Smooth muscle cell (in vitro differentiated cells): ENCODE measurements around the gene DLG2. TPM values are rescaled to one million over a fixed set of nuclear protein-coding genes. Genes with fewer than 3 reads are reported as not detected.

ENCODE experiments used
- DNase-seq: peaks from one replicate; lab custom pipeline; 2025; ENCODE audit not compliant: unreplicated experiment; lab: John Stamatoyannopoulos, UW
- H2AFZ ChIP-seq: fragments of 200-600 bp; sonication (generic); 2 replicates; pipeline ENCODE4 v1.6.0; 2016; ENCODE audit warnings: antibody characterized with exemption, low read depth, mild to moderate bottlenecking
- H3F3A ChIP-seq: fragments of 200-600 bp; sonication (generic); 2 replicates; pipeline ENCODE4 v1.6.0; 2017; ENCODE audit warnings: antibody characterized with exemption, low read depth
- H3K27ac ChIP-seq: fragments of 200-600 bp; sonication (generic); 2 replicates; pipeline ENCODE4 v1.5.1; 2016; ENCODE audit warnings: low read depth, mild to moderate bottlenecking
- H3K27me3 ChIP-seq: fragments of 200-600 bp; sonication (generic); 2 replicates; pipeline ENCODE4 v1.6.1; 2016; ENCODE audit warnings: low read depth, mild to moderate bottlenecking
- H3K36me3 ChIP-seq: fragments of 200-600 bp; sonication (generic); 2 replicates; pipeline ENCODE4 v1.5.1; 2016; ENCODE audit warnings: low read depth
- H3K4me1 ChIP-seq: fragments of 200-600 bp; sonication (generic); 2 replicates; pipeline ENCODE4 v1.5.1; 2016; ENCODE audit warnings: low read depth
- H3K4me2 ChIP-seq: fragments of 200-600 bp; sonication (generic); 2 replicates; pipeline ENCODE4 v1.6.0; 2016; ENCODE audit warnings: mild to moderate bottlenecking
- H3K4me3 ChIP-seq: fragments of 200-600 bp; sonication (generic); 2 replicates; pipeline ENCODE4 v1.5.1; 2016; ENCODE audit warnings: mild to moderate bottlenecking
- H3K79me2 ChIP-seq: fragments of 200-600 bp; sonication (generic); 2 replicates; pipeline ENCODE4 v1.6.0; 2016; ENCODE audit warnings: low read depth, mild to moderate bottlenecking
- H3K9ac ChIP-seq: fragments of 200-600 bp; sonication (generic); 2 replicates; pipeline ENCODE4 v1.6.0; 2016; ENCODE audit warnings: low read depth
- H3K9me3 ChIP-seq: fragments of 200-600 bp; sonication (generic); replicated peaks from 2 replicates; pipeline ENCODE4 v1.5.1; 2016; ENCODE audit warnings: low read depth
- H4K20me1 ChIP-seq: fragments of 200-600 bp; sonication (generic); 2 replicates; pipeline ENCODE4 v1.6.0; 2016; ENCODE audit warnings: low read depth
- WGBS: methylation state at CpG from one replicate; pipeline ENCODE4 v1.1.7; 2016; ENCODE audit warnings: low lambda C conversion rate; 5-methylcytosine and 5-hydroxymethylcytosine counted together
- polyA plus RNA-seq: library from polyadenylated mRNA; unstranded; fragments of >200 nt; fragmentation: Nextera tagmentation; extraction: Ambion mirVana; gene quantifications from 2 replicates; pipeline ENCODE4 v1.2.1, GENCODE V29; 2016
- total RNA-seq: library from RNA; depleted of rRNA; stranded (reverse); fragments of >200 nt; gene quantifications from 2 replicates; pipeline ENCODE4 v1.2.3, GENCODE V29; 2014
- TF ChIP-seq, protein P1 (sequence below): fragments of 200-600 bp; sonication (generic); IDR thresholded peaks from 2 replicates; pipeline ENCODE4 v1.5.1; 2017; ENCODE audit warnings: borderline replicate concordance, mild to moderate bottlenecking, antibody characterized with exemption; ENCODE audit not compliant: insufficient read depth, poor library complexity, severe bottlenecking

DLG2 gene
- total and polyA plus RNA-seq, 2 experiments from 2014 or later, result 0.74 to 1.1 TPM

DNA sequence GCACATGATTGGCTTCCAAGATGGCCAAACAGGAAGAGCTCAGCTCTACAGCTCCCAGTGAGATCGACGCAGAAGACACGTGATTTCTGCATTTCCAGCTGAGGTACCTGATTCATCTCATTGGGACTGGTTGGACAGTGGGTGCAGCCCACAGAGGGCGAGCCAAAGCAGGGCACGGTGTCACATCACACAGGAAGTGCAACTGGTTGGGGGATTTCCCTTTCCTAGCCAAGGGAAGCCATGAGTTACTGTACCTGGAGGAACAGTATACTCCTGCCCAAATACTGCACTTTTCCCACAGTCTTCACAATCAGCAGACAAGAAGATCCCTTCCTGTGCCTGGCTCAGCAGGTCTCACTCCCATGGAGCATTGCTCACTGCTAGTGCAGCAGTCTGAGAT, 131.2 kb downstream of the DLG2 start:
- Histone ChIP-seq H4K20me1 (no peaks in the 10 kb centered on the region), H3K27me3 (no peaks in the 10 kb centered on the region), H3K79me2 (no peaks in the 10 kb centered on the region), H3K9ac (no peak overlapping the region), H3K4me2 (no peak overlapping the region), H3K9me3 (no peaks in the 10 kb centered on the region), H3K27ac (no peak overlapping the region), H3K4me1 (no peaks in the 10 kb centered on the region), H3K36me3 (no peaks in the 10 kb centered on the region), H2AFZ (no peak overlapping the region), H3K4me3 (no peak overlapping the region), H3F3A (no peaks in the 10 kb centered on the region)
- no peak for DNase-seq
- WGBS, result 98% methylated on average over 5 of the region's 5 CpGs
- TF ChIP-seq, protein P1, sequence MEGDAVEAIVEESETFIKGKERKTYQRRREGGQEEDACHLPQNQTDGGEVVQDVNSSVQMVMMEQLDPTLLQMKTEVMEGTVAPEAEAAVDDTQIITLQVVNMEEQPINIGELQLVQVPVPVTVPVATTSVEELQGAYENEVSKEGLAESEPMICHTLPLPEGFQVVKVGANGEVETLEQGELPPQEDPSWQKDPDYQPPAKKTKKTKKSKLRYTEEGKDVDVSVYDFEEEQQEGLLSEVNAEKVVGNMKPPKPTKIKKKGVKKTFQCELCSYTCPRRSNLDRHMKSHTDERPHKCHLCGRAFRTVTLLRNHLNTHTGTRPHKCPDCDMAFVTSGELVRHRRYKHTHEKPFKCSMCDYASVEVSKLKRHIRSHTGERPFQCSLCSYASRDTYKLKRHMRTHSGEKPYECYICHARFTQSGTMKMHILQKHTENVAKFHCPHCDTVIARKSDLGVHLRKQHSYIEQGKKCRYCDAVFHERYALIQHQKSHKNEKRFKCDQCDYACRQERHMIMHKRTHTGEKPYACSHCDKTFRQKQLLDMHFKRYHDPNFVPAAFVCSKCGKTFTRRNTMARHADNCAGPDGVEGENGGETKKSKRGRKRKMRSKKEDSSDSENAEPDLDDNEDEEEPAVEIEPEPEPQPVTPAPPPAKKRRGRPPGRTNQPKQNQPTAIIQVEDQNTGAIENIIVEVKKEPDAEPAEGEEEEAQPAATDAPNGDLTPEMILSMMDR, result no peak

DNA sequence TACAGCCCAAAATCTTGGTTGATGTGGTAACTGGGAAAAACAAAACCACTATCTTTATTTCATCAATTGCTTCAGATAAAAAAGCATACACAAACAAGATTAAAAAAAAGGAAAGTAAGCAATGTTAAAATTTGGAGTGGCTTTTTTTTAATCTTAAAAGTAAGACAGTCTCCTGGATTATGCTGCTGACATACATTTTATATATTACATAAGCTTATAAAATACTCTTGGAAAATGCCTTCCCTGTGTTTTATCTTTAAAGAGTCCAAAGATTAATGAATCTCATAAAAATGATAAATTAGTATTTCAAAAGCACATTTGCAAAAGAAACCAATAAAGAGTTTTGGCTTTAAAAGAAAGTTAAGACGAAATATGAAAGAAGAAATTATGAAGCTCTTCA, 132.7 kb downstream of the DLG2 start:
- DNase-seq, result no peak
- Histone ChIP-seq H3F3A (no peaks in the 10 kb centered on the region), H3K79me2 (no peaks in the 10 kb centered on the region), H3K36me3 (no peaks in the 10 kb centered on the region), H3K4me3 (no peak overlapping the region), H3K9me3 (no peaks in the 10 kb centered on the region), H2AFZ (no peak overlapping the region), H4K20me1 (no peaks in the 10 kb centered on the region), H3K9ac (no peak overlapping the region), H3K27me3 (no peaks in the 10 kb centered on the region), H3K4me1 (no peaks in the 10 kb centered on the region), H3K4me2 (no peak overlapping the region), H3K27ac (no peak overlapping the region)
- TF ChIP-seq, protein P1, result no peak
- 0% methylated on average over 1 of the region's 1 CpG for WGBS

DNA sequence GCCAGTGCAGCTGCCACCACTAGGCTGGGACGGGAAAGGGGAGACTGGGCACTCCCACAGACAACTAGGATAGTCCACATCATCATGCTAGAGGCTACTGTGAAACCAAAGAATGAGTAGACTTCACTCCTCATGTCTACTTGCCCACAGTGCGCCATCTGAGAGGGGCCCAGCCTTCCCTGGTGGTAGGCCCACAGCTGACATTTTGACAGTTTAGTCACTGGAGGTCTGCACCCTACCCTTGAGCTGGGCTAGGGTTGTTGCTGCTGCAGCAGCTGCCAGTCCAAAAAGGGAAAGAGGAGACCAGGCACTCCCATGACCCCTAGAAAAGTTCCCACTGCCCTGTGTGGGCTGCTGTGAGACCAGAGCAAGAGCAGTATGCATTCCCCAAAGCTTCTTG, 141.2 kb downstream of the DLG2 start:
- DNase-seq, result no peak
- Histone ChIP-seq H3K36me3 (no peaks in the 10 kb centered on the region), H3K9me3 (no peaks in the 10 kb centered on the region), H3K27ac (no peak overlapping the region), H3K4me3 (no peak overlapping the region), H4K20me1 (no peaks in the 10 kb centered on the region), H2AFZ (no peak overlapping the region), H3F3A (no peaks in the 10 kb centered on the region), H3K27me3 (no peaks in the 10 kb centered on the region), H3K4me2 (no peak overlapping the region), H3K9ac (no peak overlapping the region), H3K4me1 (no peaks in the 10 kb centered on the region), H3K79me2 (no peaks in the 10 kb centered on the region)
- TF ChIP-seq, protein P1, result no peak
- WGBS, result 95% methylated on average over 2 of the region's 2 CpGs

DNA sequence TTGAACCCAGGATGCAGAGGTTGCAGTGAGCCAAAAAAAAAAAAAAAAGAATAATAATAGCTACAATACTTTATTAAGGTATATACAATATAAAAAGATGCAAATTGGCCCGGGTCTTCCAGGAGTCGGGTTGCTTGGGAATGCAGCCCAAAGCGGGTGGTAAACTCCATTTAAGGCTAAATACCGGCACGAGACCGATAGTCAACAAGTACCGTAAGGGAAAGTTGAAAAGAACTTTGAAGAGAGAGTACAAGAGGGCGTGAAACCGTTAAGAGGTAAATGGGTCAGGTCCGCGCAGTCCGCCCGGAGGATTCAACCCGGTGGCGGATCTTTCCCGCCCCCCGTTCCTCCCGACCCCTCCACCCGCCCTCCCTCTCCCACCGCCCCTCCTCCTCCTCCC, 143.3 kb downstream of the DLG2 start:
- H4K20me1 ChIP-seq, result no peaks in the 10 kb centered on the region
- TF ChIP-seq, protein P1, result no peak
- no peak overlapping the region for H3K4me2 ChIP-seq
- no peak overlapping the region for H3K9ac ChIP-seq
- H3K4me3 ChIP-seq, result no peak overlapping the region
- H3K36me3 ChIP-seq, result no peaks in the 10 kb centered on the region
- no peaks in the 10 kb centered on the region for H3K79me2 ChIP-seq
- no peak overlapping the region for H3K27ac ChIP-seq
- H3K4me1 ChIP-seq, result no peaks in the 10 kb centered on the region
- no peak for DNase-seq
- H3K27me3 ChIP-seq, result no peaks in the 10 kb centered on the region
- no peaks in the 10 kb centered on the region for H3F3A ChIP-seq
- H3K9me3 ChIP-seq, result no peaks in the 10 kb centered on the region
- no peak overlapping the region for H2AFZ ChIP-seq
- 94% methylated on average over 15 of the region's 20 CpGs for WGBS
